ENCODE measurements around the gene CCDC158. TPM values are rescaled to one million over a fixed set of nuclear protein-coding genes. Genes with fewer than 3 reads are reported as not detected.

Gene CCDC158
- total and polyA plus RNA-seq, 10 of the 15 experiments (the other 5 are each of a cell fraction or from before 2014, with no cell fraction given), result not detected

GRCh38 chr4:76267811-76268210, 153.1 kb downstream of the CCDC158 start:
- ChIA-PET SMC1A (ENCODE audit: uncharacterized antibody, unreplicated experiment) (interaction anchor here (2.6 kb wide), 1 partner anchor 11 kb away, joined by 9 read pairs; no protein-coding TSS in a partner anchor), CTCF (no interaction called here), POLR2A (no interaction called here), RAD21 (ENCODE audit: unreplicated experiment) (interaction anchor here (0.6 kb wide), 1 partner anchor 720 kb away, joined by 3 read pairs; no protein-coding TSS in a partner anchor)
- Histone ChIP-seq H3K4me2 (ENCODE audit: control insufficient read depth, insufficient read depth) (no peak overlapping the region), H3K27me3 (replicated peaks in 1 of 2; ENCODE audit: control insufficient read depth in 2 of 2, insufficient read depth in 2 of 2, low read length in 1 of 2) (peaks cover 0 to 8% of the 10 kb centered on the region in 2 experiments; a peak in 1 of 4 replicates), H3K36me3 (ENCODE audit: control insufficient read depth in 2 of 2, insufficient read depth in 2 of 2, low read length in 1 of 2) (no peaks in the 10 kb centered on the region), H3K79me2 (ENCODE audit: control insufficient read depth, insufficient read depth, low read length) (no peaks in the 10 kb centered on the region), H3K9ac (ENCODE audit: control insufficient read depth, insufficient read depth, low read length) (no peak overlapping the region), H3K9me3 (replicated peaks; ENCODE audit: control insufficient read depth, insufficient read depth, low read length) (no peaks in the 10 kb centered on the region), H3K4me1 (ENCODE audit: control insufficient read depth, insufficient read depth, low read length) (no peaks in the 10 kb centered on the region), H3K27ac (ENCODE audit: control insufficient read depth, insufficient read depth) (no peak overlapping the region), H4K20me1 (ENCODE audit: control insufficient read depth, insufficient read depth) (no peaks in the 10 kb centered on the region), H3K4me3 (no peak overlapping the region), H2AFZ (ENCODE audit: control insufficient read depth, low read depth, low read length) (no peak overlapping the region)
- TF ChIP-seq PAX8 (IDR thresholded peaks at IDR 0.05), result no peak
- no peak for TF ChIP-seq TAF1 (IDR thresholded peaks at IDR 0.05; ENCODE audit: borderline replicate concordance, low read depth, low read length)
- no peak for TF ChIP-seq FOXM1 (IDR thresholded peaks at IDR 0.05; ENCODE audit: low read depth, low read length)
- TF ChIP-seq NBN (IDR thresholded peaks at IDR 0.05), result no peak
- ATAC-seq (no peak), FAIRE-seq (no peak), DNase-seq (ENCODE audit: low read depth, low spot score) (no peak)
- intact Hi-C loops (cut with micrococcal nuclease; ENCODE audit: unreplicated experiment), result no loop called here
- BruUV-seq (replicated peaks), result no TSS peak
- in situ Hi-C loops (cut with MboI), result no loop called here
- 62% methylated on average over 6 of the region's 6 CpGs for WGBS (ENCODE audit: insufficient coverage, insufficient replicate concordance, low lambda C conversion rate, missing lambda C conversion rate)

- no peak overlapping the region for H2AFZ ChIP-seq (ENCODE audit: control insufficient read depth, low read depth, low read length)
- H3K27me3 ChIP-seq (replicated peaks in 1 of 2; ENCODE audit: control insufficient read depth in 2 of 2, insufficient read depth in 2 of 2, low read length in 1 of 2), result peaks cover 0 to 4% of the 10 kb centered on the region in 2 experiments; a peak in 1 of 4 replicates
- ChIA-PET POLR2A (no interaction called here), CTCF (interaction anchor here (0.7 kb wide), 1 partner anchor 296 kb away, joined by 3 read pairs; no protein-coding TSS in a partner anchor), SMC1A (ENCODE audit: uncharacterized antibody, unreplicated experiment) (interaction anchor here (2.6 kb wide), 1 partner anchor 12 kb away, joined by 9 read pairs; no protein-coding TSS in a partner anchor), RAD21 (ENCODE audit: unreplicated experiment) (no interaction called here)
- H3K9ac ChIP-seq (ENCODE audit: control insufficient read depth, insufficient read depth, low read length), result no peak overlapping the region
- BruUV-seq (replicated peaks), result no TSS peak
- H3K4me2 ChIP-seq (ENCODE audit: control insufficient read depth, insufficient read depth), result no peak overlapping the region
- intact Hi-C loops (cut with micrococcal nuclease; ENCODE audit: unreplicated experiment), result no loop called here
- no peaks in the 10 kb centered on the region for H3K9me3 ChIP-seq (replicated peaks; ENCODE audit: control insufficient read depth, insufficient read depth, low read length)
- in situ Hi-C loops (cut with MboI), result no loop called here
- no peak for DNase-seq (ENCODE audit: low read depth, low spot score)
- no peaks in the 10 kb centered on the region for H4K20me1 ChIP-seq (ENCODE audit: control insufficient read depth, insufficient read depth)
- WGBS (ENCODE audit: insufficient coverage, insufficient replicate concordance, low lambda C conversion rate, missing lambda C conversion rate), result 26% methylated on average over 3 of the region's 3 CpGs
- no peaks in the 10 kb centered on the region for H3K79me2 ChIP-seq (ENCODE audit: control insufficient read depth, insufficient read depth, low read length)
- H3K4me3 ChIP-seq, result no peak overlapping the region
- FAIRE-seq, result no peak
- H3K27ac ChIP-seq (ENCODE audit: control insufficient read depth, insufficient read depth), result no peak overlapping the region
- H3K4me1 ChIP-seq (ENCODE audit: control insufficient read depth, insufficient read depth, low read length), result no peaks in the 10 kb centered on the region
- TF ChIP-seq IKZF1 (conservative IDR thresholded peaks at IDR 0.05), result no peak
- TF ChIP-seq MYC (IDR thresholded peaks at IDR 0.05; ENCODE audit: insufficient read depth, insufficient read length, insufficient replicate concordance, low read length, severe bottlenecking), result no peak
- no peak for TF ChIP-seq EZH2 (IDR thresholded peaks at IDR 0.05; ENCODE audit: borderline replicate concordance, control insufficient read depth, low read depth, low read length)
- TF ChIP-seq SUPT20H (IDR thresholded peaks at IDR 0.05; ENCODE audit: borderline replicate concordance, control insufficient read depth, low read depth, low read length), result no peak
- no peak for TF ChIP-seq MXI1 (IDR thresholded peaks at IDR 0.05; ENCODE audit: low read depth, low read length)
- no peak for TF ChIP-seq ZBTB4 (CRISPR knock-in tag; IDR thresholded peaks at IDR 0.05)
- no peaks in the 10 kb centered on the region for H3K36me3 ChIP-seq (ENCODE audit: control insufficient read depth in 2 of 2, insufficient read depth in 2 of 2, low read length in 1 of 2)
- ATAC-seq, result no peak
Measured at GRCh38 chr4:76266627-76267026, 154.3 kb downstream of the CCDC158 start.

All from GM12878 (cell line).